ENCODE measurements around the gene GNG7. TPM values are rescaled to one million over a fixed set of nuclear protein-coding genes. Genes with fewer than 3 reads are reported as not detected.

GNG7 gene
- total RNA-seq, 1 donor from 2014 or later, result 0.06 TPM

DNA sequence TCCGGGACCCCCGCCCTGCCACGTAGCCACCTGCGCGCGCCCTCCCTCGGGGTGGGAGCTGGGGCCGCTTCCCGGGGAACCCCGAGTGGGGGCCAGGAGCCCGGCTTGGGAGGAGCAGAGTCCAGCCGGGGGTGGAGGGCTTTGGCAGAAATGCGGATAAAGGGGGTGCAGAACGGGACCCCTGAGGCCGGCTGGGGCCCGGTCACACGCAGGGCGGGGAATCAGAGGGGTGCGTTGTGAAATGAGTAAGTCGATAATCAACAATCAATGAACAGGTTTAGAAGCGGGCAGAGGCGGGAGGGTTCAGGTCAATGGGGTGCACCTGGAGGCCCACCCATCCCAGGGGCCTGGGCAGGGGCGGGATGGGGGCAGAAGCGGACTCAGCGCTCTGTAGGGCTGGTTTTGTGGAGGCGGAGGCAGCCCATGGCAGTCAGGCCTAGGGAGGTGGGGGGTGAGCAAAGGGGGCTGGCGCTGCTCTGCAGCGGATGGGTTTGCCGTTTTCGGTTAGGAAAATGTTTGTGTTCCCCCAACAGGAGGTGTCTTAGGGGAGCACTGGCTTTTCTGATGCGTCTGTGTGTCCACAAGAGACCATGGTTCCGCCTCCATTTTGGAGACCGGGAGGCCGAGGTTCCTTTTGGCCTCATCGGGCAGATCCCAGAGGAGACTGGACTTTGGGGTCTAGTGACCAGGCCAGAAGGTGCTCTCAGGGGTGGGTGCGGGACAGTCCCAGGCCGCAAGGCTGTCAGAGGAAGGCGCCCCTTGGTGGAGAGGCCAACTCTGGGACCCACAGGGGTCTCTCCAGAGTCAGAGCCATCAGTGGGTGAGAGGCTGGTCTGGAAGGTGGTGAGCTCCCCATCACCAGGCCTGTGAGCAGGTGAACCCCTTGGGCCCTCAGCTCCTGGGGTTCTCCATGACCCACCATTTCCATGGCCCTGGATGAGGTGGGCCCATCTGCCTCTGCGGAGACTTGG, 19.4 kb upstream of the GNG7 start:
- TF ChIP-seq CTCF (conservative IDR thresholded peaks at IDR 0.05; ENCODE audit: low read depth, low read length), result no peak
- no peak overlapping the region for H3K4me3 ChIP-seq (ENCODE audit: low read depth, low read length)
- no peak for DNase-seq (ENCODE audit: low read depth)

DNA sequence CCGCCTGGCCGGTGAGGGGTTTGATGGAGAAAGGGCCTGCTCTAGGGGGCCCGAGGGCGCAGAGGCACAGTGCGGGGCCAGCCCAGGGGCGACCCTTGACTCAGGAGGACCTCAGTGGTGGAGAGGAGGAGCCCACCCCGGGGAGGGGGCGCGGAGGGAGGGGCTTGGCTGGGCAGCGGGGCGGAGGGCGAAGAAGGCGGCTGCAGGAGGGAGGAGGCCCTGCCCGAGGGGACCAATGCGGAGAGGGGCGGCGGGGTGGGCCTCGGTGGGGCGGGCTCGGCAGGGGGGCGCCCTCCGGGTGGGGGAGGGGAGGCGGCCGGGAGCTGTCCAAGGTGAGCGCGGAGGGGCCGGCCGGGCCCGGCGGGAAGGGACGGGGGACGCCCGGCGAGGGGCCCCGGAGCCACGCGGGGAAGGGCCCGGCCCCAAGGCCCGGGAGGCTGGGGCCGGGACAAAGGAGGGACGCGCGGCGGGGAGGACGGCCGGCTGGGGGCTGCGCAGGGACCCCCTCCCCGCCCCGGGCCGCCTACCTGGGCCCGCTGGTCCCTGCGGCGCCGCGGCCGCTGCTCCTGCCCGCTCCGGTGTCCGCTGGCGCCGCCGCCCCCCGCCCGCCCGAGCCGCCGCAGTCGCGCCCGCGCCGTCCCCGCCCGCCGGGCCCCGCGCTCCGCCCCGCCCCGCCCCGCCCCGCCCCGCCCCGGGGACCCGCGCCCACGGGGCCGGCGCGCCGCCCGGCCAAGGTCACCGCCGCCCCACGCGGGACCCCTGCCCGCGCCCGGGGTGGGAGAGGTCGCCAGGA, 18.5 kb upstream of the GNG7 start, which contains the start of gene DIRAS1:
DIRAS1 (minus strand) TSS at position 596 of the 793 bp plus-strand sequence. CDS start 3,566 bp downstream, outside the sequence.
- no peak for TF ChIP-seq CTCF (conservative IDR thresholded peaks at IDR 0.05; ENCODE audit: low read depth, low read length)
- peak within 1 kb of the TSS; percentile 22 for H3K4me3 ChIP-seq (ENCODE audit: low read depth, low read length)
- DNase-seq (ENCODE audit: low read depth), result no peak

DNA sequence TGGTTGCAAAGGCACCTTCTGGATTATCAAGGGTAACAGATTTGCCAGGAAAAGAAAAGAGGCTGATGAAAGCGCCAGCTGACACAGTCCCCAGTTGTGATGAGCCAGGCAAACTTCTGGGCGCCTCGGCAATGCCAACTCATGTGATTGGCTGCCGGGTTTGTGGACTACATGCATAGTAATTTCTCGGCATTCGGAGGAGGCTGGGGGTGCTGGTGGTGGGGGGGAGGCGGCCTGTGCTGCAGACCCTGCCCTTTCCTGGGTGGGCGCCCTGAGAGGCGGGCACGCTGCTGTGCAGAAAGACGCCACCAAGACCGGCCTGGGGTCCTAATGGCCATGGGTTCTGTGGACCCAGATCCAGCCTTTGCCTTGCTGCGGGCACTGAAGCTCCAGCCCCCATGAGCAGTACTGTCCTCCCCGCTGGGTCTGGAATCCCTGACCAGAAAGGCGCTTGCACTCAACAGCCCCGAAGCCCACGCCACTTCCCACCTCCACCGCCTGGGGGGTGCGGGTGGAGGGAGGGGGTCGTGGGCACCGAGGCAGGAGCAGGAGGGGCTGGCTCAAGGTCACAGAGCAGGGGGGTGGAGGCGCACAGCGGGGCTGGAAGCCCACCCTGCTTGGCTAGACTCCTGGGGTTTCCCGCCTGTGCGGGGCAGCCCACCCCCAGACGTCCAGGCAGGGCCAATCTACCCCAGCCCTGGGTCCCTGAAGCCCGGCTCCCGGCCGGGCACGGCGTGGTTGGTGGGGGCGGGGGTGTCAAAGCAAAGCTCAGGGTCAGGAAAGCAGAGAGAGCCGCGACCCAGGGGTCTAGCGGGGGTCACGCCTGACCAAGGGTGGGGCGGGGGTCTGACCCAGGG, 17.7 kb upstream of the GNG7 start:
- H3K4me3 ChIP-seq (ENCODE audit: low read depth, low read length), result peak overlapping the region; percentile 22
- no peak for DNase-seq (ENCODE audit: low read depth)
- TF ChIP-seq CTCF (conservative IDR thresholded peaks at IDR 0.05; ENCODE audit: low read depth, low read length), result no peak

DNA sequence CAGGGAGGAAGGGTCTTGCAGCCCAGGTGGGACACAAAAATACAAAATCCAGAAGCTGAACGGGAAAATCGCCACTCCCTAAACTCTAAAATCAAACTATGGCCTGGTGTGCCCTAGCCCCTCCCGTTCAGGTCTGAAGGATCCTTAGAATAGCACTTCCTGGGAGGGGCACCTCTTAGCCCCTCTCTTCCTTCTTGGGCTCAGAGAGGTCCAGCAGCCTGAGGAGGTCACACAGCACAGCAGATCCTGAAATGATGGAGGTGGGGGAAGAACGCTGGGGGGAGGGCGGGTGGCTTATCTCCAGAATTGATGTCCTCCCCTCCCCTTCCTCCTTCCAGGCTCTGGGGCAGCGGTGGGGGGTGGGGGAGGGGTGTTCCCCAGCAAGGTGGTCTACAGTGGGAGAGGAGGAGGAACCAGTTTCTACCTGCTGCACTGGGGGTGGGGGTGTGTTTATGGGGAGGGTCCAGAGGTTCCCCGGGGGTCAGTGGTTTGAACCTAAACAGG, 16.8 kb upstream of the GNG7 start:
- H3K4me3 ChIP-seq (ENCODE audit: low read depth, low read length), result no peak overlapping the region
- TF ChIP-seq CTCF (conservative IDR thresholded peaks at IDR 0.05; ENCODE audit: low read depth, low read length), result no peak
- no peak for DNase-seq (ENCODE audit: low read depth)

DNA sequence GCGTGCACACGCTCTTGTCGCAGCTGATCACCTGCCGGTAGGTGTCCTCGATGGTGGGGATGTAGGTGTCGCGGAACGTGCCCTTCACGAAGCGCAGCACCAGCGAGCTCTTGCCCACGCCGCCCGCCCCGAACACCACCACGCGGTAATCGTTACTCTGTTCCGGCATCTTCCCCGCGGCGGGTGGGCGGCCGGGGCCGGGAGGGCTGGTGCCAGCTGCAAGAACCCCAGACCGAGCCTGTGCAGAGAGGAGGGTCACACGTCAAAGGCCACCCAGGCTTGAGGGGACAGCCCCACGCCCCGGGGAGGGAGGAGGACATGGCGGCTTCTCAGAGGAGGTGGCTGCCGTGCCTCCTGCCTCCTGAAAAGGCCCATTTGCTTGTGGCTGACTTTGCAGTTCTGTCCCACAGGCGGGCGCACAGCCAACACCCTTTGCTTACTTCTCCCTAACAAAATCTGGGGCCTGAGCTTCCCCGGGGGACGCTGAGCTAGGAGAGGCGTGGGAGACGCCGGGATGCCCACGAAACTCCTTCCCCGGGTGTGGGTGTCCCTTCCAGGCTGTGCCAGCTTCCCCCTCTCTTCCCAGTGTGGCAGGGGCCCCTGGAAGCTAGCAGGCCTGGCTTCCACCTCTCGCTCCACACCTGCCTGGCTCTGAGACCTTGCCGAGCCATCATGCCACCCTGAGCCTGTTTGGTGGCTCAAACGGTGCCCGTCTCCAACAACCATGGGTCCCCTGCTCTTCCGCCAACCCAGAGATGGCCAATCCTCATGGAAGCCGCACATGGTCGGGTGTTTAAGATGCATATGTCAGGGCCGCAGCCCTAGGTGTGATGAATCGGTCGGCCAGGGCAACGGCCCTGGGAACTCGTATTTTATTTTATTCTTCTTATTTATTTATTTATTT, 15.4 kb upstream of the GNG7 start:
- DNase-seq (ENCODE audit: low read depth), result no peak
- TF ChIP-seq CTCF (conservative IDR thresholded peaks at IDR 0.05; ENCODE audit: low read depth, low read length), result no peak
- H3K4me3 ChIP-seq (ENCODE audit: low read depth, low read length), result no peak overlapping the region

All from epithelial cell of proximal tubule (primary cell).